ENCODE data around the gene ANKRD44. TPM values are rescaled to one million over a fixed set of nuclear protein-coding genes. Genes with fewer than 3 reads are reported as not detected.
"Not testable (repeated sequence)": the region's sequence is repeated elsewhere in the genome, so short reads cannot be mapped to it uniquely, and the experiment has no call there.

ANKRD44 gene
- total RNA-seq, 1 donor from 2014 or later: 170 TPM

GRCh38 chr2:197315371-197315770, 4.8 kb upstream of the ANKRD44 start:
- DNase-seq: no peak

- DNase-seq: no peak
Measured at GRCh38 chr2:197312186-197312585, 1.6 kb upstream of the ANKRD44 start.

- DNase-seq: no peak
Measured at GRCh38 chr2:197311421-197312033, 947 bp upstream of the ANKRD44 start.

- DNase-seq: no peak
Measured at GRCh38 chr2:197310987-197311420, 424 bp upstream of the ANKRD44 start.

GRCh38 chr2:197309691-197310231, 819 bp downstream of the ANKRD44 start:
- DNase-seq: peak; percentile 21

GRCh38 chr2:197308996-197309690, 1.4 kb downstream of the ANKRD44 start:
- DNase-seq: no peak

DNA sequence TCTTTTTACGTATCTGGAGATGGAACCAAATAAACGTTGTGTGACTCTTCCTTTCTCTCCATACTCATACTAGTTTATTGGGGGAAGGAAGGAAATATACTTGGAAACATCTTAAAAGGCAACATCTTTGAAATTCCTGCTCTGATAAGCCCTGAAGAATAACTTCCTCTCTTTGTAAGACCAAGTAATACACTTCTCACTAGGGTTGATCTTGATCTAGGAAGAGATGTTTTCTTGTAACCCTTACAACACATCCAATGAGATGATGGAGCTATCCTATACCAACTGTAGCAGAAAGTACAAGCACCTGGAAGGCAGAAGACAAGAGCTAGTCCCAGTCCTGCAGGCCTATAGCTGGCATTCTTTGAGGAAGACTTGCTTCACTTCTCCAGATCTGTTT, 2.0 kb downstream of the ANKRD44 start:
- DNase-seq: no peak

DNA sequence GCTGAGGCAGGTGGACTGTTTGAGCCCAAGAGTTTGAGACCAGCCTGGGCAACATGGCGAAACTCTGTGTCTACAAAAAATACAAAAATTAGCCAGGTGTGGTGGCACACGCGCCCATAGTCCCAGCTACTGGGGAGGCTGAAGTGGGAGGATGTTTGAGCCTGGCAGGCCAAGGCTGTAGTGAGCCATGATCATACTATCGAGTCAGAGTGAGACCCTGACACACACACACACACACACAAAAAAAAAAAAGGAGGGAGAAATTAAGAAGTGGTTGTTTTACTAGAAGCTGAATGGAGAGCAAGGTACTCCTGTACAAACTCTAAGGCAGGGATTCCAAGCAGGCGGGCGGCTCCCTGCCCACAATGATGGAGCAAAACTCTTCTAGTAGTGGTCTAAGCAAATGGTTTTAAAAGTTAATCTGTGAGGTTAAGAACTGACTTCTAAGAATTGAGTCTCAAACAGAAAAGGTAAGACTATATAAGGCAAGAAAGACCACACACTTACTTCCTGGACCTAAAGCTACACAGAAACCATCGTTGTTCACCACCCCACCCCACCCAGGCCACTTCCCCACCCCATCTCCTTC, 2.6 kb downstream of the ANKRD44 start:
- no peak for DNase-seq

DNA sequence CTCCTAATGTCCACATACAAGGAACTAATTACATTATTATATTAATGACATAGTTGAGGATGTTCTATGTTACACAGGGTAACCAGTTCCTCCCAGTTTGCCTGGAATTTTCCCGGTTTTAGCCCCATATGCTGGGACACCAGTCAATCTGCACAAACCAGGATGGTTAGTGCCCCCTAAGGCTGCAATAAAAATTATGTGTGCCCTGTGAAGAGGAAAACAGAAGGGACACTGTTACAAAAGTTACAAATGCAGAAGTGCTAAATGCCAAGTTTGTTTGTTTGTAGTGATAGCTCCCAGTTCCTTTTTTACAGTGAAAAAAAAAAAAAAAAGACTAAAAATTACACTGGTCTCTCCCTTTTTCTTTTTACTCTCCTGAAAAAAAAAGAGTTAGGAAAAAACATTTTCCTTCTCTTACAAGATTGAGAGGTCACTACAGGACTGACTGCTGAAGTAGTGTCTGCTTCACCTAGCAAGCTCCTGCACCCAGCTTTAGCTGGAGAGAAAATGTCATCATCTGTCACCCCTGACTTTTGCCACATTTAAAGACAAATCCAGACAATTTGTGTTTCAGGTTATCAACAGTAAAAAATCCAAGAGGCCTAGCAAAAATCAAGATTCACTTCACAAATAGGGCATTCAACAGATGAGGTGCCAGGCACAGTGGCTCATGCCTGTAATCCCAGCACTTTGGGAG, 3.2 kb downstream of the ANKRD44 start:
- DNase-seq: no peak

DNA sequence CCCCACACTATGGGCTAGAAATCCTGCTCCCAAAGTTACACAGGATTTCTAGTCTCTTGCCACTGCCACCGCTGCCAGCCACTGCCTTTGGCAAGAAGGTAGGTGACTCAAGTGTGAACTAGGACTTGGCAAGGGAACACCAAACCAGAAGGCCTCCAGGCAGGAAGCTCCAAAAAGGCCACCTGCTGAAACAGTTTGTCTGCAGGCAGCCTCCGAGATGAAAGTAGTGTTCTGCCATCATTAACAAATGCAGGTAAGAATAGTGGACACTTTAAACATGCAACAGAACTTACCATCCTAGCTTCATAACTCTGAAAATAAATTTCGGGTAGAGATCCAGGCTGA, 3.9 kb downstream of the ANKRD44 start:
- peak; percentile 75 for DNase-seq

GRCh38 chr2:197306024-197306695, 4.4 kb downstream of the ANKRD44 start:
- no peak for DNase-seq

DNA sequence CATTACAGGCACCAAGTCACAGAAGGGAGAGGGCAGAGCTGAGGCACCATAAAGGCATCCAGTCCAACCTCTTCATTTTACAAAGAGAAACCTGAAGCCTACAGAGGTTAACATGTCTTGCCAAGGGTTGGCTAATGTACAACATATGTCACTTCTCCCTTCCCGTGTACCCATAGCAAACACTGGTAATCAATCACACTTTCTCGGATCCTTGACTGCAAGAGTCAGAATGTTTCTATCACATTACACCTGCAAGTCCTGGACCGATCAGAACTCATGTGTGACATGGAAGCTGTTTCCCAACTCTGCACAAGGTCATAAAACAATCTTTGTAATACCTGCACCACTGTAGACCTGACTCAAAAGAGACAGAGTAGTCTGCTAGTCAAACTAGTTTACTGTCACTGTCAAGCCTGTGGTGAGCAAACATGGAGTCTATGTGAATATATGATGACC, 6.0 kb downstream of the ANKRD44 start:
- DNase-seq: no peak

DNA sequence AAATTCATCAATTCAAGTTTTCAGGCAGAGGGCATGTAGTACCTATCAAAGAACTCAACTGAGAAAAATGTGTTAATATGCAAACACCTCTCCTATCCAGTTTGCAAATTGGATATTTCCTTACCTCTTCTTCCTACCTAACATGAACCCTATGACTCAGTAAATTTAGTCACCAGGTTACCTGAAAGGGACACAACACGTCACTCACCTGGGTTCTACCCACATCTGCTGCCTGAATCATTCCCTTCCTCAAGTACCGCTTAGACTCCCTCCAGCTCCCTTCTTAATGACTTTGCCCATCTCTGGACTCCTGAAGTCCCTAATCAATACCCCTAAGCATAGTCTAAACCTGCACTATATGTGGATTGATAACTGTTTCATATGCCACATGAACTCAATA, 10.4 kb downstream of the ANKRD44 start:
- no peak for DNase-seq

- no peak for DNase-seq
Measured at GRCh38 chr2:197298609-197299008, 12.0 kb downstream of the ANKRD44 start.

- DNase-seq: no peak
Measured at GRCh38 chr2:197297772-197298318, 12.7 kb downstream of the ANKRD44 start.

- no peak for DNase-seq
Measured at GRCh38 chr2:197297266-197297665, 13.3 kb downstream of the ANKRD44 start.

GRCh38 chr2:197296835-197297234, 13.7 kb downstream of the ANKRD44 start:
- no peak for DNase-seq

DNA sequence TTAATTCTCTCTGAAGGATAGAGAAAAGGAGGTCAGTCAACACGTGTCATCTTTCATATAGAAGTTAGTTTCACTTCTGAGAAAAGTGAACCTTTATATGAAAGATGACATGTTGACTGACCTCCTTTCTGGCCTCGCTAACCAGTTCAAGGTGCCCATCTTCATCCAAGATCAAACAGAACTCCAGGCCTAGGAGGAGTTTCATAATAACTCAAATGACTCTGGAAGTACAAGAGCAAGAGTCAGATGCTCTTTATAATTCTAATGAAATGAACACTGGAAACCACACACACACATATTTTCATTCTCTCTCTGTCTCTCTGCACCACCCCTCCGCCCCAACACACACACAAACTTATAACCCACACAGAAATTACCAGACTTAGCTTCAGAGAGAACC, 16.3 kb downstream of the ANKRD44 start:
- no peak for DNase-seq

DNA sequence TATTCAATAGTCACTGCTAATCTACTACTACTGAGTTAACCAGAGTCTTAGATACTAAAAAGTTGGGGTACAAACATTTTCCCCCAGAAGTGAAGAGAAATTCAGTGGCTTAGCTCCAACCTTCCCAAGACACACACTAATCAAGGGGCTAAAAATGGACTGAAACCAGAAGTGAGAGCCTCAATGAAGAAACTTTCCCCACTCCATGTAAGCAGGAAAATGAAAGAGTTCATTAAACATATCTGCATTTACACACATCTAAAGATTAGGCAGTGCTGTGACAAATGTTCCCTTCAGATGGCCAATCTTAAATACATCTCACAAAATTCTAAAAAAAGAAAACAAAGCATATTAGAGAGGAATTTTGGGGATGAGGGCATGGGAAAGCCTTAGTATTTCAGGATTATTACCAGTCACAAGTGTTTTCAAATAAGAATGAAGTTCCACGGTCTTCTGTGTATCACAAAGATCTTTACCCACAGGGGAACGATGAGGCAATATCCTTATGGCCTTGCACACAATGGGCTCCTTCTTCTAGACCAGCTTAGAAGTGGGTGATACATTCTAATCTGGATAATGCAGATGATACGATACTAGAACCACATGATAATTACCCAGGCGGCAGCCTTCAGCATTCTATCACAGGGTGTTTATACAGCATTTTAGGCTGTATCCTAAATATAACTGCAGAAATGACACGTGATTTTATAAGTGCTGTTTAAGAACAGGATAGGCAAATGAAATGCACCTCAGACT, 17.1 kb downstream of the ANKRD44 start:
- DNase-seq: no peak

DNA sequence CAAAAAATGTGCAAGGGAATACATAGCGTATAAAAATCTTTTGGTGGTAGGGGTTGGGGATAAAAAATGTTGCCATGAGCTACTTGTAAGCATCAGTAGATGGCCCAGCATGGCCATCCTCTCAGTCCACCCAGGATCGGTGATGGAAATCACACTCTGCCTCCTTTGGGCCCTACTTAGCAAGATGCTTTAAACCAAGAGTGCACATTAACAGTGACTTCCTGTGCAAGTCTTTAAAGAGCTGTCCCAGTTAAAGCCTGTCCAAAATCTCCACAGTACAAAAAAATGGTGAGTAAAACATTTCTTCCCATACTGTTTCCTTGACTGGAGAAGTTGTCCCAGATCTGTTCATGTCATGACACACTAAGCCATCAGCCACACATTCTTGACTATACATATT, 18.0 kb downstream of the ANKRD44 start:
- no peak for DNase-seq

DNA sequence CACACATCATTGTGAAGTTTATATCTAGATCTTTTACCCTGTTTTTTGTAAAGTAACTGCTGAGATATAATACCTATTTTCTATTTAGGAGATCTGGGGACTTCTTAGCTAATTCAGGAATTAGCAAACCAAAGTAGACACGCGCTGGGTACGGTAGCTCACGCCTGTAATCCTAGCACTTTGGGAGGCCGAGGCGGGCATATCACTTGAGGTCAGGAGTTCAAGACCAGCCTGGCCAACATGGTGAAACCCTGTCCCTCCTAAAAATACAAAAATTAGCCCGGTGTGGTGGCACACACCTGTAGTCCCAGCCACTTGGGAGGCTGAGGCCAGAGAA, 23.0 kb downstream of the ANKRD44 start:
- not testable (repeated sequence) for DNase-seq

Measured in occipital lobe (tissue), 2 donors.